K562 (cell line): ENCODE measurements around the gene ECSIT. TPM values are rescaled to one million over a fixed set of nuclear protein-coding genes. Genes with fewer than 3 reads are reported as not detected.
A peak's percentile ranks its signal among the peaks of the same experiment; 100 is the strongest.

ENCODE experiments used
- CEBPG ChIP-seq, 3 experiments: fragments of 200-800 bp in 1 of 3; sonication (Bioruptor generic) in 1 of 3; sonication (generic) in 1 of 3; formaldehyde crosslinking in 1 of 3; IDR thresholded peaks in 2 of 3; conservative IDR thresholded peaks in 1 of 3; 2 replicates each; pipeline versions ENCODE4 v1.6.1 to v1.8.0; 2016 to 2022; ENCODE audit warnings: missing compliant biosample characterization in 2 of 3, missing genetic modification characterization in 2 of 3, mild to moderate bottlenecking in 1 of 3, missing genetic modification reagents in 1 of 3
- DIDO1 ChIP-seq: fragments of 450-650 bp; IDR thresholded peaks from 2 replicates; pipeline ENCODE4 v1.6.1; 2016; ENCODE audit warnings: low read depth, missing biosample characterization, missing genetic modification characterization
- ID3 ChIP-seq, 2 experiments: fragments of 250-450 bp in 1 of 2; fragments of 450-650 bp in 1 of 2; sonication (Bioruptor Pico) in 1 of 2; IDR thresholded peaks; 2 replicates each; pipeline versions ENCODE4 v1.6.1 to v1.8.0; 2016 to 2021; ENCODE audit warnings: mild to moderate bottlenecking in 2 of 2, moderate library complexity in 2 of 2, missing compliant biosample characterization in 1 of 2, missing genetic modification characterization in 1 of 2
- MCM7 ChIP-seq, 2 experiments: fragments of 450-650 bp; IDR thresholded peaks; 2 replicates each; pipeline ENCODE4 v1.6.1; 2016 to 2018
- TOE1 ChIP-seq, 2 experiments: fragments of 450-650 bp in 1 of 2; sonication (generic) in 1 of 2; formaldehyde crosslinking in 1 of 2; IDR thresholded peaks; 2 replicates each; pipeline versions ENCODE4 v1.7.1 to v1.8.0; 2016 to 2022; ENCODE audit warnings: borderline replicate concordance in 2 of 2, mild to moderate bottlenecking in 2 of 2, antibody characterized with exemption in 1 of 2, inconsistent platforms in 1 of 2, low read depth in 1 of 2, missing genetic modification reagents in 1 of 2, moderate library complexity in 1 of 2
- TRIM24 ChIP-seq, 2 experiments: fragments of 450-650 bp; IDR thresholded peaks; 2 replicates each; pipeline ENCODE4 v1.6.1; 2016
- ZBTB9 ChIP-seq: fragments of 450-650 bp; formaldehyde crosslinking; IDR thresholded peaks from 2 replicates; pipeline ENCODE4 v1.4.0; 2020; ENCODE audit warnings: mild to moderate bottlenecking, moderate library complexity
- ZNF134 ChIP-seq: fragments of 250-450 bp; sonication (Bioruptor Pico); conservative IDR thresholded peaks from 2 replicates; pipeline ENCODE4 v1.4.0; 2020
- ZNF165 ChIP-seq: fragments of 250-450 bp; sonication (Bioruptor Pico); IDR thresholded peaks from 2 replicates; pipeline ENCODE4 v1.4.0; 2020; ENCODE audit warnings: borderline replicate concordance
- ZNF717 ChIP-seq: fragments of 250-450 bp; sonication (Bioruptor Pico); IDR thresholded peaks from 2 replicates; pipeline ENCODE4 v1.5.0; 2021
- polyA plus RNA-seq, 8 experiments: library from polyadenylated mRNA; depleted of rRNA in 4 of 8; stranded (reverse) in 5 of 8; unstranded in 3 of 8; fragments of >200 nt; fragmentation: Nextera tagmentation in 2 of 8; fragmentation: Illumina TruSeq in 1 of 8; extraction: Ambion mirVana in 2 of 8; extraction: Trizol in 1 of 8; gene quantifications; 2 replicates each; pipeline versions ENCODE4 v1.2.1 to v1.2.3, GENCODE V29; 2011 to 2014; ENCODE audit warnings: inconsistent platforms in 1 of 8, missing spikeins in 1 of 8
- total RNA-seq, 7 experiments: library from RNA; depleted of rRNA in 6 of 7; stranded (reverse); fragments of >200 nt in 6 of 7; fragmentation: Illumina TruSeq in 2 of 7; extraction: Trizol in 2 of 7; gene quantifications; 2 replicates each; pipeline versions ENCODE4 v1.2.1 to v1.2.3, GENCODE V29; 2011 to 2021; ENCODE audit warnings: low replicate concordance in 1 of 7
- TF ChIP-seq, protein P1 (sequence below): fragments of 250-450 bp; sonication (Bioruptor Pico); IDR thresholded peaks from 2 replicates; pipeline ENCODE4 v1.4.0; 2020

The ECSIT gene
- total and polyA plus RNA-seq, 9 of the 15 experiments (the other 6 are each of a cell fraction or from before 2014, with no cell fraction given): 1.1 to 82.5 (median 43.9) TPM

DNA sequence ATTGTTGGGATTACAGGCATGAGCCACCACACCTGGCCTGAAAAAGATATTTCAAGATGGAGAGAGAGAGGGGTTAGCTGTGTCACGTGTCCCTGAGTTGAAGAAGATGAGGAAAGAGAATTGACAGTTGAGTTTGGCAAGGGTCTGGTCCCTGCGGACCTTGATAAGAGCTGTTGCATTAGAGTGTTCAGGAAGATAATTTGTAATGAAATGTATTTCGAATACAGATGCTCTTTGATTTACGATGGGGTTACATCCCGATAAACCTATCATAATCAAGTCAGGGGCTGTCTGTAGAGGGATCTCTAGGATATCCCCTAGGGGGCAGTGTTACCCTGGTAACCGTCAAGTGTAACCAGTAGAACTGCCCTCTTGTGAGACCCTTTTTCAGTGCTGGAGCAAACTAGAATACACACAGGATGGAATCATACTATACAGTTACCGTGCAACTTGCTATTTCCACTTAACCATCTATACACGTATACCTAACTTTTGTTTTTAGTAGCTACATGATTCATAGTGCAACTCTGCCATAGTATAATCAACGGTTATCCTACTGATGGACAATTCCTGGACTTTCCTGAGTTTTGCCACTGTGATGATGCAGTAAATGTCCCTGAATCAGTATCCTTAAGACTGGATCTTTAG is 31.6 kb upstream of the ECSIT start (continued):
- peak; percentile 56; the same call in 1 of the 2 replicates for TF ChIP-seq CEBPG (CRISPR knock-in tag; IDR thresholded peaks at IDR 0.05)
- 0 out of 4 replicates have a peak, but pooled peaks of 1 of the 2 experiments have one; percentile 26 for TF ChIP-seq CEBPG (tag; conservative IDR thresholded peaks at IDR 0.05 in 1 of 2, IDR thresholded peaks at IDR 0.05 in 1 of 2)
- no peak for TF ChIP-seq ID3 (CRISPR knock-in tag; IDR thresholded peaks at IDR 0.05)
- TF ChIP-seq ID3 (tag; IDR thresholded peaks at IDR 0.05): peak; percentile 84
- TF ChIP-seq TRIM24 (IDR thresholded peaks at IDR 0.05): peak; percentile 81 to 91
- TF ChIP-seq MCM7 (IDR thresholded peaks at IDR 0.05): no peak
- TF ChIP-seq ZNF717 (CRISPR knock-in tag): no peak
- 0 out of 2 replicates have a peak, but pooled peaks have one; percentile 12 for TF ChIP-seq DIDO1 (tag)
- TF ChIP-seq TOE1 (IDR thresholded peaks at IDR 0.05; ENCODE audit: borderline replicate concordance): no peak; the same call in 1 of the 2 replicates
- peak; percentile 24; the same call in 1 of the 2 replicates for TF ChIP-seq TOE1 (CRISPR knock-in tag; IDR thresholded peaks at IDR 0.05; ENCODE audit: borderline replicate concordance, low read depth)
- TF ChIP-seq ZNF134 (CRISPR knock-in tag): no peak
- TF ChIP-seq ZNF165 (CRISPR knock-in tag): no peak
- no peak for TF ChIP-seq ZBTB9
- TF ChIP-seq, protein P1, sequence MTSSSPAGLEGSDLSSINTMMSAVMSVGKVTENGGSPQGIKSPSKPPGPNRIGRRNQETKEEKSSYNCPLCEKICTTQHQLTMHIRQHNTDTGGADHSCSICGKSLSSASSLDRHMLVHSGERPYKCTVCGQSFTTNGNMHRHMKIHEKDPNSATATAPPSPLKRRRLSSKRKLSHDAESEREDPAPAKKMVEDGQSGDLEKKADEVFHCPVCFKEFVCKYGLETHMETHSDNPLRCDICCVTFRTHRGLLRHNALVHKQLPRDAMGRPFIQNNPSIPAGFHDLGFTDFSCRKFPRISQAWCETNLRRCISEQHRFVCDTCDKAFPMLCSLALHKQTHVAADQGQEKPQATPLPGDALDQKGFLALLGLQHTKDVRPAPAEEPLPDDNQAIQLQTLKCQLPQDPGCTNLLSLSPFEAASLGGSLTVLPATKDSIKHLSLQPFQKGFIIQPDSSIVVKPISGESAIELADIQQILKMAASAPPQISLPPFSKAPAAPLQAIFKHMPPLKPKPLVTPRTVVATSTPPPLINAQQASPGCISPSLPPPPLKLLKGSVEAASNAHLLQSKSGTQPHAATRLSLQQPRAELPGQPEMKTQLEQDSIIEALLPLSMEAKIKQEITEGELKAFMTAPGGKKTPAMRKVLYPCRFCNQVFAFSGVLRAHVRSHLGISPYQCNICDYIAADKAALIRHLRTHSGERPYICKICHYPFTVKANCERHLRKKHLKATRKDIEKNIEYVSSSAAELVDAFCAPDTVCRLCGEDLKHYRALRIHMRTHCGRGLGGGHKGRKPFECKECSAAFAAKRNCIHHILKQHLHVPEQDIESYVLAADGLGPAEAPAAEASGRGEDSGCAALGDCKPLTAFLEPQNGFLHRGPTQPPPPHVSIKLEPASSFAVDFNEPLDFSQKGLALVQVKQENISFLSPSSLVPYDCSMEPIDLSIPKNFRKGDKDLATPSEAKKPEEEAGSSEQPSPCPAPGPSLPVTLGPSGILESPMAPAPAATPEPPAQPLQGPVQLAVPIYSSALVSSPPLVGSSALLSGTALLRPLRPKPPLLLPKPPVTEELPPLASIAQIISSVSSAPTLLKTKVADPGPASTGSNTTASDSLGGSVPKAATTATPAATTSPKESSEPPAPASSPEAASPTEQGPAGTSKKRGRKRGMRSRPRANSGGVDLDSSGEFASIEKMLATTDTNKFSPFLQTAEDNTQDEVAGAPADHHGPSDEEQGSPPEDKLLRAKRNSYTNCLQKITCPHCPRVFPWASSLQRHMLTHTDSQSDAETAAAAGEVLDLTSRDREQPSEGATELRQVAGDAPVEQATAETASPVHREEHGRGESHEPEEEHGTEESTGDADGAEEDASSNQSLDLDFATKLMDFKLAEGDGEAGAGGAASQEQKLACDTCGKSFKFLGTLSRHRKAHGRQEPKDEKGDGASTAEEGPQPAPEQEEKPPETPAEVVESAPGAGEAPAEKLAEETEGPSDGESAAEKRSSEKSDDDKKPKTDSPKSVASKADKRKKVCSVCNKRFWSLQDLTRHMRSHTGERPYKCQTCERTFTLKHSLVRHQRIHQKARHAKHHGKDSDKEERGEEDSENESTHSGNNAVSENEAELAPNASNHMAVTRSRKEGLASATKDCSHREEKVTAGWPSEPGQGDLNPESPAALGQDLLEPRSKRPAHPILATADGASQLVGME (CRISPR knock-in tag): 0 out of 2 replicates have a peak, but pooled peaks have one; percentile 4
